ENCODE data around the gene PRKD3.
"Not testable (repeated sequence)": the region's sequence is repeated elsewhere in the genome, so short reads cannot be mapped to it uniquely, and the experiment has no call there.

PRKD3 gene

GRCh38 chr2:37306024-37306423, 18.6 kb downstream of the PRKD3 start:
- Histone ChIP-seq H3K27me3 (ENCODE audit: insufficient read depth, low read length) (no peaks in the 10 kb centered on the region), H3K36me3 (ENCODE audit: insufficient read depth, low read length) (peaks cover 13% of the 10 kb centered on the region), H3K9ac (ENCODE audit: low read depth, low read length) (no peak overlapping the region), H3K4me1 (ENCODE audit: insufficient read depth, low read length) (no peaks in the 10 kb centered on the region; the same call in 1 of the 2 replicates), H3K4me3 (ENCODE audit: low read length) (no peak overlapping the region), H3K27ac (ENCODE audit: low read depth, low read length) (no peak overlapping the region), H3K9me3 (ENCODE audit: insufficient read depth, low read depth, low read length) (peaks cover 9% of the 10 kb centered on the region; the same call in 1 of the 2 replicates)
- 85% methylated on average over 3 of the region's 3 CpGs for WGBS

- Histone ChIP-seq H3K36me3 (ENCODE audit: insufficient read depth, low read length) (peaks cover 13% of the 10 kb centered on the region), H3K27me3 (ENCODE audit: insufficient read depth, low read length) (no peaks in the 10 kb centered on the region), H3K4me1 (ENCODE audit: insufficient read depth, low read length) (no peaks in the 10 kb centered on the region), H3K9me3 (ENCODE audit: insufficient read depth, low read depth, low read length) (peaks cover 9% of the 10 kb centered on the region; the same call in 1 of the 2 replicates), H3K27ac (ENCODE audit: low read depth, low read length) (no peak overlapping the region), H3K4me3 (ENCODE audit: low read length) (no peak overlapping the region), H3K9ac (ENCODE audit: low read depth, low read length) (no peak overlapping the region)
- WGBS, result 96% methylated on average over 9 of the region's 9 CpGs
These were observed 21.9 kb downstream of the PRKD3 start for GRCh38 chr2:37302701-37303252.

GRCh38 chr2:37301408-37301807, 23.2 kb downstream of the PRKD3 start:
- Histone ChIP-seq H3K27me3 (ENCODE audit: insufficient read depth, low read length) (no peaks in the 10 kb centered on the region), H3K4me3 (ENCODE audit: low read length) (no peak overlapping the region), H3K9me3 (ENCODE audit: insufficient read depth, low read depth, low read length) (peaks cover 9% of the 10 kb centered on the region; the same call in 1 of the 2 replicates), H3K9ac (ENCODE audit: low read depth, low read length) (no peak overlapping the region), H3K36me3 (ENCODE audit: insufficient read depth, low read length) (peaks cover 13% of the 10 kb centered on the region), H3K4me1 (ENCODE audit: insufficient read depth, low read length) (no peaks in the 10 kb centered on the region), H3K27ac (ENCODE audit: low read depth, low read length) (no peak overlapping the region)
- 81% methylated on average over 2 of the region's 2 CpGs for WGBS

- no peak overlapping the region for H3K4me3 ChIP-seq (ENCODE audit: low read length)
- no peaks in the 10 kb centered on the region for H3K4me1 ChIP-seq (ENCODE audit: insufficient read depth, low read length)
- no peak overlapping the region for H3K27ac ChIP-seq (ENCODE audit: low read depth, low read length)
- H3K36me3 ChIP-seq (ENCODE audit: insufficient read depth, low read length), result peaks cover 13% of the 10 kb centered on the region
- H3K9me3 ChIP-seq (ENCODE audit: insufficient read depth, low read depth, low read length), result peaks cover 9% of the 10 kb centered on the region; the same call in 1 of the 2 replicates
- H3K9ac ChIP-seq (ENCODE audit: low read depth, low read length), result no peak overlapping the region
- 98% methylated on average over 4 of the region's 4 CpGs for WGBS
- H3K27me3 ChIP-seq (ENCODE audit: insufficient read depth, low read length), result no peaks in the 10 kb centered on the region
These were observed 24.1 kb downstream of the PRKD3 start for GRCh38 chr2:37300578-37300977.

- Histone ChIP-seq H3K27ac (ENCODE audit: low read depth, low read length) (no peak overlapping the region), H3K4me1 (ENCODE audit: insufficient read depth, low read length) (no peaks in the 10 kb centered on the region), H3K9me3 (ENCODE audit: insufficient read depth, low read depth, low read length) (peaks cover 9% of the 10 kb centered on the region; the same call in 1 of the 2 replicates), H3K36me3 (ENCODE audit: insufficient read depth, low read length) (peaks cover 13% of the 10 kb centered on the region), H3K27me3 (ENCODE audit: insufficient read depth, low read length) (no peaks in the 10 kb centered on the region), H3K9ac (ENCODE audit: low read depth, low read length) (no peak overlapping the region), H3K4me3 (ENCODE audit: low read length) (no peak overlapping the region)
These were observed 24.5 kb downstream of the PRKD3 start for GRCh38 chr2:37300146-37300545.

- H3K36me3 ChIP-seq (ENCODE audit: insufficient read depth, low read length), result peaks cover 4% of the 10 kb centered on the region
- H3K4me1 ChIP-seq (ENCODE audit: insufficient read depth, low read length), result no peaks in the 10 kb centered on the region
- H3K4me3 ChIP-seq (ENCODE audit: low read length), result no peak overlapping the region
- H3K9me3 ChIP-seq (ENCODE audit: insufficient read depth, low read depth, low read length), result no peaks in the 10 kb centered on the region
- H3K27me3 ChIP-seq (ENCODE audit: insufficient read depth, low read length), result no peaks in the 10 kb centered on the region
- no peak overlapping the region for H3K9ac ChIP-seq (ENCODE audit: low read depth, low read length)
- H3K27ac ChIP-seq (ENCODE audit: low read depth, low read length), result no peak overlapping the region
These were observed 27.0 kb downstream of the PRKD3 start for GRCh38 chr2:37297632-37298031.

GRCh38 chr2:37295469-37296073, 29.1 kb downstream of the PRKD3 start:
- Histone ChIP-seq H3K4me1 (ENCODE audit: insufficient read depth, low read length) (no peaks in the 10 kb centered on the region), H3K27ac (ENCODE audit: low read depth, low read length) (no peak overlapping the region), H3K27me3 (ENCODE audit: insufficient read depth, low read length) (no peaks in the 10 kb centered on the region), H3K36me3 (ENCODE audit: insufficient read depth, low read length) (peaks cover 23% of the 10 kb centered on the region), H3K9ac (ENCODE audit: low read depth, low read length) (no peak overlapping the region), H3K4me3 (ENCODE audit: low read length) (no peak overlapping the region), H3K9me3 (ENCODE audit: insufficient read depth, low read depth, low read length) (no peaks in the 10 kb centered on the region)
- 96% methylated on average over 1 of the region's 1 CpG for WGBS

- H3K27me3 ChIP-seq (ENCODE audit: insufficient read depth, low read length); H3K9me3 ChIP-seq (ENCODE audit: insufficient read depth, low read depth, low read length); H3K4me1 ChIP-seq (ENCODE audit: insufficient read depth, low read length); H3K9ac ChIP-seq (ENCODE audit: low read depth, low read length); H3K4me3 ChIP-seq (ENCODE audit: low read length); H3K27ac ChIP-seq (ENCODE audit: low read depth, low read length): not testable (repeated sequence)
- WGBS, result 96% methylated on average over 2 of the region's 2 CpGs
- peaks cover 28% of the 10 kb centered on the region for H3K36me3 ChIP-seq (ENCODE audit: insufficient read depth, low read length)
These were observed 29.8 kb downstream of the PRKD3 start for GRCh38 chr2:37294858-37295257.

GRCh38 chr2:37291680-37292079, 33.0 kb downstream of the PRKD3 start:
- no peak overlapping the region for H3K27ac ChIP-seq (ENCODE audit: low read depth, low read length)
- H3K36me3 ChIP-seq (ENCODE audit: insufficient read depth, low read length), result peaks cover 56% of the 10 kb centered on the region
- H3K9ac ChIP-seq (ENCODE audit: low read depth, low read length), result no peak overlapping the region
- WGBS, result 100% methylated on average over 2 of the region's 2 CpGs
- no peaks in the 10 kb centered on the region for H3K27me3 ChIP-seq (ENCODE audit: insufficient read depth, low read length)
- no peak overlapping the region for H3K4me3 ChIP-seq (ENCODE audit: low read length)
- no peaks in the 10 kb centered on the region for H3K9me3 ChIP-seq (ENCODE audit: insufficient read depth, low read depth, low read length)
- no peaks in the 10 kb centered on the region for H3K4me1 ChIP-seq (ENCODE audit: insufficient read depth, low read length)

- Histone ChIP-seq H3K4me3 (ENCODE audit: low read length) (no peak overlapping the region), H3K27ac (ENCODE audit: low read depth, low read length) (no peak overlapping the region), H3K36me3 (ENCODE audit: insufficient read depth, low read length) (peaks cover 91% of the 10 kb centered on the region), H3K4me1 (ENCODE audit: insufficient read depth, low read length) (no peaks in the 10 kb centered on the region), H3K9ac (ENCODE audit: low read depth, low read length) (no peak overlapping the region), H3K27me3 (ENCODE audit: insufficient read depth, low read length) (no peaks in the 10 kb centered on the region), H3K9me3 (ENCODE audit: insufficient read depth, low read depth, low read length) (no peaks in the 10 kb centered on the region)
- 99% methylated on average over 2 of the region's 2 CpGs for WGBS
These were observed 36.7 kb downstream of the PRKD3 start for GRCh38 chr2:37287966-37288365.

GRCh38 chr2:37284381-37284780, 40.3 kb downstream of the PRKD3 start:
- Histone ChIP-seq H3K9ac (ENCODE audit: low read depth, low read length) (no peak overlapping the region), H3K27me3 (ENCODE audit: insufficient read depth, low read length) (no peaks in the 10 kb centered on the region), H3K36me3 (ENCODE audit: insufficient read depth, low read length) (peaks cover 95% of the 10 kb centered on the region), H3K4me1 (ENCODE audit: insufficient read depth, low read length) (no peaks in the 10 kb centered on the region), H3K9me3 (ENCODE audit: insufficient read depth, low read depth, low read length) (no peaks in the 10 kb centered on the region), H3K27ac (ENCODE audit: low read depth, low read length) (no peak overlapping the region), H3K4me3 (ENCODE audit: low read length) (no peak overlapping the region)

- Histone ChIP-seq H3K9ac (ENCODE audit: low read depth, low read length) (no peak overlapping the region), H3K4me3 (ENCODE audit: low read length) (no peak overlapping the region), H3K9me3 (ENCODE audit: insufficient read depth, low read depth, low read length) (no peaks in the 10 kb centered on the region), H3K27ac (ENCODE audit: low read depth, low read length) (no peak overlapping the region), H3K36me3 (ENCODE audit: insufficient read depth, low read length) (peaks cover 96% of the 10 kb centered on the region), H3K27me3 (ENCODE audit: insufficient read depth, low read length) (no peaks in the 10 kb centered on the region), H3K4me1 (ENCODE audit: insufficient read depth, low read length) (no peaks in the 10 kb centered on the region)
- WGBS, result 100% methylated on average over 1 of the region's 2 CpGs
These were observed 41.4 kb downstream of the PRKD3 start for GRCh38 chr2:37283207-37283606.
